Measurements from ENCODE around the gene HSD17B1. TPM values are rescaled to one million over a fixed set of nuclear protein-coding genes. Genes with fewer than 3 reads are reported as not detected.
"Not testable (repeated sequence)": the region's sequence is repeated elsewhere in the genome, so short reads cannot be mapped to it uniquely, and the experiment has no call there.

The HSD17B1 gene
- total and polyA plus RNA-seq, 3 experiments from 2014 or later = 0.29 to 0.48 (median 0.37) TPM

DNA sequence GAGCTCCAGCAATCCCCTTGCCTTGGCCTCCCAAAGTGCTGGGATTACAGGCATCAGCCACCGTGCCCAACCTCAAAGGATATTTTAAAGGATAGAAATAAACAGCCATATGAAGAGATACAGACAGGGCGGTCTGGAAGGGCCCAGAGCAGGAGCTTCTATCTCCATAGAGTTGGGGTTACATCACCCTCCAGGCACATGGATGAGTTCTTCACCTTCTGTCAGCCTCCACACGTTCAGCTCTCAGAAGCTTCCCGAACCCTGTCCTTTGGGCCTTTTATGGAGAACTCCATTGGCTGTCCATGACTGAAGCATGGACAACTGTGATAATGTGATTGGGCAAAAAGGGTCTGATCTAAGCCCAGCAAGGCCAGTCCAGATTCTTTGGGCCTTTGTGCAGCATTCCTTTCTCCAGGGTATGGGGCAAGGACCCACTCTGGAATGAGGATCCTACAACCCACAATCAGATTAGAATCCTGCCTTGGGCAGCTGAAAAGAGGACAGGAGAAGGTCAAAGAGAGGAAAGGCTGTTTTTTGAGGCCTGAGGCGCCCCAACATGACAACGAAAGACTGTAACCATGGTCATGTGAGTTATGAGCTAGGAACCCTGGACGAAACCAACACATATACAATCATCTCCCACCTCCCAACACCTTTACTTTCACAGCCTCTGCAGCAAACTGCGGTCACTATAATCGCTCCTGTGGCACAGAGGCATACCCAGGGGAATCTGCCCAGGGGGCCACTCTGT lies 6.8 kb upstream of the HSD17B1 start:
- H3K27me3 ChIP-seq (ENCODE audit: insufficient read depth, low read length, poor library complexity, severe bottlenecking); H3K9me3 ChIP-seq (ENCODE audit: low read length); H3K27me3 Mint-ChIP-seq; H3K4me3 Mint-ChIP-seq; H3K4me3 ChIP-seq (ENCODE audit: low read length); H3K27ac ChIP-seq (ENCODE audit: low read depth, low read length); CTCF ChIA-PET; H3K9me3 Mint-ChIP-seq; H3K36me3 ChIP-seq (ENCODE audit: insufficient read depth, low read length); DNase-seq; H3K36me3 Mint-ChIP-seq: not testable (repeated sequence)
- POLR2A ChIA-PET = interaction anchor here (1.0 to 1.4 kb wide), 2 partner anchors 10 to 16 kb away, joined by 3 read pairs; partner anchors contain the start of gene NAGLU
- peaks cover 14 to 20% (median 19%) of the 10 kb centered on the region in 3 donors for H3K4me1 Mint-ChIP-seq
- H3K27ac Mint-ChIP-seq = peak overlapping the region in 2 of 8 donors; percentile 15 to 74
- peaks cover 15% of the 10 kb centered on the region for H3K4me1 ChIP-seq (ENCODE audit: insufficient read depth, low read length)

DNA sequence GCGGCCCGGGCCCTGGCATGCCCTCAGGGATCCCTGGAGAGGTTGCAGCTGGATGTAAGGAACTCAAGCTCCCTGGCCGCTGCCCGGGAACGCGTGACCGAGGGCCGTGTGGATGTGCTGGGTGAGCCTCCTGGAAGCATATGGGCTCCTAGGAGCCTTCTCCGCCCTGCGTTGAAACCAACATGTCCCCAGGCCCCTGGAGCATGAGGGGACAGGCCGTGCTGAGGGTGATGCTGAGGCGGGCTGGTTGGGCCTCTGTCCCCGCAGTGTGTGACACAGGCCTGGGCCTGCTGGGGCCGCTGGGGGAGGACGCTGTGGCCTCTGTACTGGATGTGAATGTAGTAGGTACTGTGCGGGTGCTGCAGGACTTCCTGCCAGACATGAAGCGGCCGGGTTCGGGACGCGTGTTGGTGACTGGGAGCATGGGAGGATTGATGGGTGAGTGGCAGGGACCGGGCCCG lies 5.7 kb upstream of the HSD17B1 start:
- H3K4me3 Mint-ChIP-seq = peak overlapping the region in 1 of 7 donors; percentile 50
- H3K27ac ChIP-seq (ENCODE audit: low read depth, low read length) = no peak overlapping the region
- CTCF ChIA-PET = interaction anchor here (3.1 kb wide), 1 partner anchor 32 kb away, joined by 10 read pairs; no protein-coding TSS in a partner anchor
- H3K27ac Mint-ChIP-seq = no peak overlapping the region
- H3K9me3 ChIP-seq (ENCODE audit: low read length) = no peaks in the 10 kb centered on the region
- no peaks in the 10 kb centered on the region for H3K27me3 Mint-ChIP-seq
- no peak for DNase-seq
- H3K4me1 ChIP-seq (ENCODE audit: insufficient read depth, low read length) = peaks cover 5% of the 10 kb centered on the region
- H3K4me1 Mint-ChIP-seq = peaks cover 10 to 16% (median 14%) of the 10 kb centered on the region in 3 donors
- no peaks in the 10 kb centered on the region for H3K36me3 ChIP-seq (ENCODE audit: insufficient read depth, low read length)
- H3K9me3 Mint-ChIP-seq = no peaks in the 10 kb centered on the region
- POLR2A ChIA-PET = interaction anchor here (1.0 to 1.4 kb wide), 2 partner anchors 11 to 17 kb away, joined by 3 read pairs; partner anchors contain the start of gene NAGLU
- H3K36me3 Mint-ChIP-seq = peaks cover 0 to 5% (median 0%) of the 10 kb centered on the region in 3 donors
- no peaks in the 10 kb centered on the region for H3K27me3 ChIP-seq (ENCODE audit: insufficient read depth, low read length, poor library complexity, severe bottlenecking)
- no peak overlapping the region for H3K4me3 ChIP-seq (ENCODE audit: low read length)

DNA sequence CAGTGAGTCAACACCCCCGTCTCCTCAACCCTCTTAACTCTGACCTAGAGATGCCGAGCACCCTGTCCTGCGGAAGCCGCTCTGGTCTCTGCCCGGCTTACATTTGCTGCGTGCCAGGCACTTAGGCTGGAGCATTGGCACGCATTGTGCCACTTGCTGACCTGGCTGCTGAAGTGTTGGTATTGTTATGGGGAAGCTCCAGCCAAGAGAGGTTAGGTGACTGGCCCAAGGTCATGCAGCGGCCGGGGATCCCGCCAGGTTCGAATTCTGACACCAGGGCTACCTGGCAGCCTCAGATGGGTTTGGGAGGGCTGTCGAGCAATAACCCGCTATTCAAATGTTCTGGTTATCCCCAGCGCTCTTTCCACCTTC lies 5.0 kb upstream of the HSD17B1 start:
- peaks cover 5% of the 10 kb centered on the region for H3K4me1 ChIP-seq (ENCODE audit: insufficient read depth, low read length)
- Mint-ChIP-seq H3K27ac (no peak overlapping the region), H3K9me3 (no peaks in the 10 kb centered on the region), H3K27me3 (no peaks in the 10 kb centered on the region), H3K4me1 (peaks cover 10 to 22% (median 14%) of the 10 kb centered on the region in 3 donors), H3K4me3 (peak overlapping the region in 1 of 7 donors; percentile 15), H3K36me3 (peaks cover 0 to 5% (median 0%) of the 10 kb centered on the region in 3 donors)
- DNase-seq = no peak
- POLR2A ChIA-PET = interaction anchor here (0.7 to 1.6 kb wide), 5 partner anchors 11 to 62 kb away, joined by 3 to 4 read pairs (median 3); partner anchors contain the start of genes NAGLU, PSMC3IP, RETREG3 and TUBG1
- H3K4me3 ChIP-seq (ENCODE audit: low read length) = no peak overlapping the region
- CTCF ChIA-PET = interaction anchor here (1.2 to 3.1 kb wide), 4 partner anchors 12 to 276 kb away, joined by 4 to 10 read pairs (median 6); partner anchors contain the start of genes BECN1 and NAGLU
- no peaks in the 10 kb centered on the region for H3K36me3 ChIP-seq (ENCODE audit: insufficient read depth, low read length)
- H3K9me3 ChIP-seq (ENCODE audit: low read length) = no peaks in the 10 kb centered on the region
- H3K27me3 ChIP-seq (ENCODE audit: insufficient read depth, low read length, poor library complexity, severe bottlenecking) = no peaks in the 10 kb centered on the region
- no peak overlapping the region for H3K27ac ChIP-seq (ENCODE audit: low read depth, low read length)

DNA sequence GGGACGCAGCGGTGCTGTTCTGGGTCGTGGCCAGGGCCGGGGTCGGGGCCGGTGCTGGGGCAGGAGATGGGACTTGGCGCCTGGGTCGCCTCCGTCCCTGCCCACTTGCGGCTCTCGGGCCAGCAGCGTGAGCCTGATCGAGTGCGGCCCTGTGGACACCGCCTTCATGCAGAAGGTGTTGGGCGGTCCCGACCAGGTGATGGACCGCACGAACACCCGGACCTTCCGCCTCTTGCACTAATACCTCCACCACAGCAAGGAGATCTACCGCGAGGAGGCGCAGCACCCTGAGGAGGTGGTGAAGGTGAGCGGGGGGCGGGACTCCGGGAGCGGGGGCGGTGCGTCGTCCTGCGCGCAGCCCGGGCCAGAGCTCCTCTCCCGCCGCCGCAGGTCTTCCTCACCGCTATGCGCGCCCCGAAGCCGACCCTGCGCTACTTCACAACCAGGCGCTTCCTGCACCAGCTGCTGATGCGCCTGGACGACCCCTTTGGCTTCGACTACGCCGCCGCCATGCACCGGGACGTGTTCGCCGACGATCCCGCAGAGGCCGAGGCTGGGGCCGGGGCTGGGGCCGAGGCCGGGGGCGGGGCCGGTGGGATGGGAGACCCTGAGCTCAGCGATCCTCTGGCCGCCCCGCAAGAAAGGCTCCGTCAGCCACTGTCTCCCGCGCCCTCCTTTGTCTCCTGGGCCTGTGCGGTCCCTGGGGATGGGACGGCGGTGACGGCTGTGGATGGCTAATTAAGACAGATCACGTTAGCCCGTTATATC lies 4.5 kb upstream of the HSD17B1 start:
- Histone ChIP-seq H3K27me3 (ENCODE audit: insufficient read depth, low read length, poor library complexity, severe bottlenecking) (no peaks in the 10 kb centered on the region), H3K27ac (ENCODE audit: low read depth, low read length) (no peak overlapping the region), H3K9me3 (ENCODE audit: low read length) (no peaks in the 10 kb centered on the region), H3K36me3 (ENCODE audit: insufficient read depth, low read length) (no peaks in the 10 kb centered on the region), H3K4me1 (ENCODE audit: insufficient read depth, low read length) (peaks cover 5% of the 10 kb centered on the region), H3K4me3 (ENCODE audit: low read length) (no peak overlapping the region)
- DNase-seq = peak; percentile 57 to 83 (median 69)
- Mint-ChIP-seq H3K9me3 (no peaks in the 10 kb centered on the region), H3K36me3 (peaks cover 0 to 5% (median 0%) of the 10 kb centered on the region in 3 donors), H3K27me3 (no peaks in the 10 kb centered on the region), H3K4me3 (peak overlapping the region in 4 of 7 donors; percentile 22 to 59 (median 43)), H3K27ac (no peak overlapping the region), H3K4me1 (peaks cover 10 to 25% (median 14%) of the 10 kb centered on the region in 3 donors)
- CTCF ChIA-PET = interaction anchor here (0.7 to 3.1 kb wide), 13 partner anchors 12 to 276 kb away, joined by 3 to 10 read pairs (median 4); partner anchors contain the start of genes BECN1, NAGLU, RETREG3 and TUBG1
- POLR2A ChIA-PET = interaction anchor here (0.6 to 1.6 kb wide), 7 partner anchors 11 to 497 kb away, joined by 3 to 4 read pairs (median 3); partner anchors contain the start of genes NAGLU, PSMC3IP, RETREG3 and TUBG1

DNA sequence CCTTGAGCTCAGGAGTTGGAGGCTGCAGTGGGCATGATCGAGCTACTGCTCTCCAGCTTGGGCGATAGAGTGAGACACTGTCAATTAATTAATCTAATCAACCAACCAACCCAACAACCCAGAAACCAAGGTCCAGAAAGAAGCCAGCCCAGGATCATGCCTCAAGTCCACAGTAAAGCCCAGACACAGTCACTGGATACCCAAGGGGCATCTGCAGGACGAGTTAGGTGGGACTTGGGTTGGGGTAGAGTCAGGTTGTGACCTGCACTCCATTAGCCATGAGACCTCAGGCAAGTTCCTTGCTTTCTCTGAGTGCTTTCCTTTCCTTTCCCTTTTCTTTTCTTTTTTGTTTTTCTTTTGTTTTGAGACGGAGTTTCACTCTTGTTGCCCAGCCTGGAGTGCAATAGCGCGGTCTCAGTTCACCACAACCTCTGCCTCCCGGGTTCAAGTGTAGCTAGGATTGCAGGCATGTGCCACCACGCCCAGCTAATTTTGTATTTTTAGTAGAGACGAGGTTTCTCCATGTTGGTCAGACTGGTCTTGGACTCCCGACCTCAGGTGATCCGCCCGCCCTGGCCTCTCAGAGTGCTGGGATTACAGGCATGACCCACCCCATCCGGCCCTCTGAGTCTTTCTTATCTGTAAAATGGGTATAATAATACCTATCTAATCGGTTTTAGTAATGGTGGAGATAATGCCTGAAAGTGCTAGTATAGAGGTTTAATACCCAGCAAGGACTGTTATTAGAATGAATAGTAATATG lies 3.5 kb upstream of the HSD17B1 start:
- Histone ChIP-seq H3K9me3 (ENCODE audit: low read length) (no peaks in the 10 kb centered on the region), H3K4me1 (ENCODE audit: insufficient read depth, low read length) (peaks cover 5% of the 10 kb centered on the region), H3K27ac (ENCODE audit: low read depth, low read length) (no peak overlapping the region), H3K4me3 (ENCODE audit: low read length) (no peak overlapping the region), H3K36me3 (ENCODE audit: insufficient read depth, low read length) (no peaks in the 10 kb centered on the region), H3K27me3 (ENCODE audit: insufficient read depth, low read length, poor library complexity, severe bottlenecking) (no peaks in the 10 kb centered on the region)
- ChIA-PET CTCF (interaction anchor here (0.7 to 3.1 kb wide), 13 partner anchors 13 to 275 kb away, joined by 3 to 10 read pairs (median 4); partner anchors contain the start of genes BECN1, NAGLU, RETREG3 and TUBG1), POLR2A (interaction anchor here (1.1 to 1.6 kb wide), 2 partner anchors 12 to 19 kb away, joined by 3 read pairs; no protein-coding TSS in a partner anchor)
- Mint-ChIP-seq H3K36me3 (peaks cover 0 to 3% (median 0%) of the 10 kb centered on the region in 3 donors), H3K27me3 (no peaks in the 10 kb centered on the region), H3K9me3 (no peaks in the 10 kb centered on the region), H3K4me3 (peak overlapping the region in 4 of 7 donors; percentile 13 to 62 (median 42)), H3K4me1 (peaks cover 10 to 35% (median 14%) of the 10 kb centered on the region in 3 donors), H3K27ac (no peak overlapping the region)
- DNase-seq = no peak

DNA sequence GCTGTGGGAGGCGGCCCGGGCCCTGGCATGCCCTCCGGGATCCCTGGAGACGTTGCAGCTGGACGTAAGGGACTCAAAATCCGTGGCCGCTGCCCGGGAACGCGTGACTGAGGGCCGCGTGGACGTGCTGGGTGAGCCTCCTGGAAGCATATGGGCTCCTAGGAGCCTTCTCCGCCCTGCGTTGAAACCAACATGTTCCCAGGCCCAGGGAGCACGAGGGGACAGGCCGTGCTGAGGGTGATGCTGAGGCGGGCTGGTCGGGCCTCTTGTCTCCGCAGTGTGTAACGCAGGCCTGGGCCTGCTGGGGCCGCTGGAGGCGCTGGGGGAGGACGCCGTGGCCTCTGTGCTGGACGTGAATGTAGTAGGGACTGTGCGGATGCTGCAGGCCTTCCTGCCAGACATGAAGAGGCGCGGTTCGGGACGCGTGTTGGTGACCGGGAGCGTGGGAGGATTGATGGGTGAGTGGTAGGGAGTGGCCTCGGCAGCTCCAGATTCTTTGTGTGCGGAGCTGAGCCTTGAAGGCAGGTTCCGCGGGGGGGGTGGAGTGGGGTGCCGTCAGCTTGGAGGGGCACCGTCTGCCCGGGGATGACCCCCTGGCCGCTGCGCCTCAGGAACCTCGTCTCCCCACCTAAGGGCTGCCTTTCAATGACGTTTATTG lies 567 bp downstream of the HSD17B1 start:
- Mint-ChIP-seq H3K9me3 (no peaks in the 10 kb centered on the region), H3K27ac (peak overlapping the region in 6 of 8 donors; percentile 35 to 94 (median 89)), H3K4me1 (peaks cover 17 to 50% (median 30%) of the 10 kb centered on the region in 3 donors), H3K4me3 (peak overlapping the region; percentile 60 to 96 (median 89)), H3K36me3 (peaks cover 0 to 1% (median 0%) of the 10 kb centered on the region in 3 donors), H3K27me3 (no peaks in the 10 kb centered on the region)
- Histone ChIP-seq H3K27ac (ENCODE audit: low read depth, low read length) (peak overlapping the region; percentile 79), H3K4me3 (ENCODE audit: low read length) (no peak overlapping the region), H3K4me1 (ENCODE audit: insufficient read depth, low read length) (peaks cover 17% of the 10 kb centered on the region), H3K27me3 (ENCODE audit: insufficient read depth, low read length, poor library complexity, severe bottlenecking) (no peaks in the 10 kb centered on the region), H3K36me3 (ENCODE audit: insufficient read depth, low read length) (no peaks in the 10 kb centered on the region), H3K9me3 (ENCODE audit: low read length) (no peaks in the 10 kb centered on the region)
- POLR2A ChIA-PET = interaction anchor here (1.9 kb wide), 1 partner anchor 17 kb away, joined by 9 read pairs; the partner anchor contains the start of gene NAGLU
- no peak for DNase-seq
- CTCF ChIA-PET = interaction anchor here (1.6 to 2.2 kb wide), 2 partner anchors 23 to 25 kb away, joined by 6 to 12 read pairs; partner anchors contain the start of gene PSMC3IP
